ENCODE data around the gene CDKAL1.

CDKAL1 gene

DNA sequence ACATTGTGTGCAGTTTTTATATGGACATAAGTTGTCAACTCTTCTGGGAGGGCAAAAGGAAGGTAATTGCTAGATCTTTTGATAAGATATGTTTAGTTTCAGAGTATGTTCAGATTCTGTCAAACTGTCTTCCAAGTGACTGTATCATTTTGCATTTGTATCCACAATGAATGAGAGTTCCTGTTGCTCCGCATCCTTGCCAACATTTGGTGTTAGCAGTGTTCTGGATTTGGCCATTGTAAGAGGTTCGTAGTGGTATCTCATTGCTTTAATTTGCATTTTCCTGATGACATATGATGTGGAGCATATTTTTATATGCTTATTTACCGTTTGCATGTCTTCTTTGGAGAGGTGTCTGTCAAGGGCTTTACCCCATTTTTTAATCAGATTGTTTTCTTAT, 150.2 kb downstream of the CDKAL1 start:
- DNase-seq = no peak

DNA sequence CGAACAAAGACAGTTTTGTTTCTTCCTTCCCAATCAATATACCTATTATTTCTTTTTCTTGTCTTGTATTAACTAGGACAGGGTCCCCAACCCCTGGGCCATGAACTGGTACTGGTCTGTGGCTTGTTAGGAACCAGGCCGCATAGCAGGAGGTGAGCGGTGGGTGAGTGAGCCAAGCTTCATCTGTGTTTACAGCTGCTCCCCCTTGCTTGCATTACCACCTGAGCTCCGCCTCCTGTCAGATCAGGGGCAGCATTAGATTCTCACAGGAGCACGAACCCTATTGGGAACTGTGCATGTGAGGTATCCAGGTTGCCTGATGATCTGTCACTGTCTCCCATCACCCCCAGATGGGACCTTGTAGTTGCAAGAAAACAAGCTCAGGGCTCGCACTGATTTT, 151.9 kb downstream of the CDKAL1 start:
- DNase-seq = no peak

DNA sequence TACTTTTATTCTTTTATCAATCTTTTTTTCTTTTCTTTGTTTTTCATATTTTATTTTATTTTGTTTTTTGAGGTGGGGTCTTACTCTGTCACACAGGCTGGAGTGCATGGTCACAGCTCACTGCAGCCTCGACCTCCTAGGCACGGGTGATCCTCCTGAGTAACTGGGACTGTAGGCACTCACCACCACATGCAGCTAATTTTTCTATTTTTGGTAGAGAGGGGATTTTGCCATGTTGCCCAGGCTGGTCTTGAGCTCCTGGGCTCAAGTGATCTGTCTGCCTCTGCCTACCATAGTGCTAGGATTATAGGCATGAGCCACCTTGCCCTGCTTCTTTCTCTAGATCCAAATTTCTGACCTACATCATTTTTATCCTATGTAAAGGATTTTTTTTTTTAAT, 153.2 kb downstream of the CDKAL1 start:
- no peak for DNase-seq

DNA sequence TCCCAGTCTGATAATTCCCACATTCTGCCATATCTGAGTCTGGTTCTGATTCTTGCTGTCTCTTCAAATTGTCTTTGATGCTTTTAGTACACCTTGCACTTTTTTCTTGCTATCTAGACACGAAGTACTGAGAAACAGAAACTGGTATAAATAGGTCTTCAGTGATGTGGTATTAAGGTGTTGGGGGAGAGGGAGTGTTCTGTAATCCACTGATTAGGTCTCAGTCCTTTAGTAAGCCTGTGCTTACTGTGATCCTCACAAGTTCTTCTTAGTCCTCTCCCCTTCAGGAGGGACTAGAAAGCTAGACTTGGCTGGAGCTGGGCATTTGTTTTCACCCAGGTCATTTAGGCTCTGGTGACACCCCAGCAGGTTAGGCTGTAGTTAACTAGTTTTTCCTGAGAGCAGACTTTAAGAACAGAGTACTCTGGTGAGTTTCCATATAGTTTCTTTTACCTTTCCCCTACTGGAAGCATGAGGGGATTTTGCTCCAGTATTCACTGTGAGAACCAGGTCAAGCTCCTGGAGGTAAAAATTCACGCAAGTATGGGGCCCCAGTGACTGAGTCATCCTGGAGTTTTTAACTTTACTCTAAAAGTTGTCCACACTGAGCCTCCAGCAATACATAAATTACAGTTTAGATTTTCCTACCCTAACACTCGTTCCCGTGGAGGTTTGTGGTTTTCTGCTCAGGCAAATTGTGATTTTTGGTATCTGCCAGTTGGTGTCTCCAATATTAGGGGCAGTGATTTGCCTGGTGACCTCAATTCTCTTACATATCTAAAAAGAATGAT, 154.6 kb downstream of the CDKAL1 start:
- no peak for DNase-seq

DNA sequence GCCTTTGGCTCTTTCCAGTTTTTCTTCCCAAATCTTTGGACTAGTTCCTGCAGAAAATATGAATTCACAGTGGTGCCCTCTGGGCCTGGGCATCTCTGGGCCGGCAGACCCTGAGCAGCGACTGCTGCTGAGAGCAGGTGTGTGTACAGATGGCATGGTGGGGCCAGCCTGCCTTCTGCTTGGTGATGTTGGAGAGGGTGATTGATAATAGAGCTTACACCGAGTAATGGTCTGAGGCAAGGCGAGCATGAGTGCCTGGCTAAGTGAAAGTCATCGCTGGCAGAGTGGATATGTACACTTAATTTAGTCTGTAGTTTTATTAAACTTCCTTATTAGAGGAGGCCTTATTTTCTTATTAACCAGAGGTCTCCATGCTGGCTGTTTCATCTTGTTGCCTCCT, 156.9 kb downstream of the CDKAL1 start:
- DNase-seq = no peak

DNA sequence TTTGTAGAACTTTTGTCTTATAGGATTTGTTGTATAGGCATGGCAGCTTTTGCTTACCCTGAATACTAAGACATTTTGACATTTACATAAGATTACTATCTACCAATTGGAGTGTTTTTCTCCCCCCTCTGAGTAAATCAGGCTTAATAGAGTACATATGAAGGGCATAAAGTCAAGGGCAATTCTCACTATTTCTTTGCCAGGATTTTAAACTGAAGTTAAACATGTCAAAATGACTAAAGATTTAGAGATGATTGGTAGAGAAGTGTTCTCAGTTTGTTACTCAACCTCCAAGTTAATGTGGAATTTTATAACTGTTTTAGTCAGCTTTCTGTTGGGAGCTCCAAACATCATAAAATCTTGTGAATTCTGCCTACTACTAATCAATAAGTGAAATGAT, 157.8 kb downstream of the CDKAL1 start:
- DNase-seq = no peak

DNA sequence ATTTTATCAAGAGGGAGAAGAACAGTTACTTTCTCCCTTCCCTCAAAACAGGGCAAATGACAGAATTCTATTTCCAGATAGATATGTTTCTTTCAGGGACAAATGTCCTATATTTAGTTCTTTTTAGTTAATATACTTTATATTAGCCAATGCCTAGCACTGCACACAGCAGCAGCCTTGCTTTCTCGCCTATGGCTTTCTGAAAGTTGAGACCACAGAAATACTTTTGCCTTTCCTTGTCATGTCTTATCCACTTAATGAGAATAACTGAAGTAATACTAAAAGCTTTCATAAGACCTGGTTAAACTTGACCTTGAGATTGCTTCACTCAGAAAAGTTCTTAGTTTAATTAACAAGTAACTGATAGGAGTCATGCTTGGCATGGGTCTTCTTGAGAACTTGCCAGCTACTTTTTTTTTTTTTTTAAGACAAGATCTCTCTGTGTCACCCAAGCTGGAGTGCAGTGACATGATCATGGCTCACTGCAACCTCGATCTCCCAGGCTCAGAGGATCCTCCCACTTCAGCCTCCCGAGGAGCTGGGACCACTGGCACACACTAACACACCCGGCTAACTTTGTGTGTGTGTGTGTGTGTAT, 159.3 kb downstream of the CDKAL1 start:
- DNase-seq = no peak

DNA sequence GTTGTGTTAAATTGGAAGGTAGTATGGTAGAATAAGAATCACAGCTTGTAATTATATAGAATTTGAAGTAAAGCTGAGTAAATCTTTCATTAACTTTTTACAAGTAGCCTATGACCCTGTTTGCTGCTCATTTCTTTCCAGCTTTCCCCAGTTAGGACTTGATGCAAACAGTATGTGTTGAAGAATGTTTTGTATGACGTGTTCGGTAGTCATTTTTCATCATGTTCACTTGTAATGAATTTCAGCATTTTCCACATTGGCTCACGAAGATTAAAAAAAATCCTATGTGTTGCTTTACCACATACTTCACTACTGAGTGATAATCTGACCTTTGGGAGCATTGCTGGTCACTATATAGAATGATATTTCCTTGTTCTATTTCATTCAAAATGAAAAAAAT, 162.4 kb downstream of the CDKAL1 start:
- DNase-seq = no peak

DNA sequence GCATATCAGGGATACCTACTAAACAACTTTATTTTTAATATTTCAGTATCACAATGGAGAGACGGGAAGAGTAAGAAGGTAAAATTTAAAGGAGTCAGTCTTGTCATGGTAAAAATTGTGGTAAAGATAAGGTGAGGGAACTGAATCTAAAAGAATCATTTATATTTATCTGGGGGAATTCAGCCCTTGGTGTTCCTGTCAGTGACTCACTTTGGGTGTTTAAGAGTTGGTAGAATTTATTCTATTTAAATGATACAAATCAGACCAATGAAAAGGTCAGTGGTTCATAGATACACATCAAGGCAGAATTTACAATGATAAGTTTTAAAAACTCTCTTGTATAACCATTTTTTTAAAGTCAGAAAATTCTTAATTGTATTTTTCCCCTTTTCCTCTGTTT, 164.4 kb downstream of the CDKAL1 start:
- DNase-seq = no peak

DNA sequence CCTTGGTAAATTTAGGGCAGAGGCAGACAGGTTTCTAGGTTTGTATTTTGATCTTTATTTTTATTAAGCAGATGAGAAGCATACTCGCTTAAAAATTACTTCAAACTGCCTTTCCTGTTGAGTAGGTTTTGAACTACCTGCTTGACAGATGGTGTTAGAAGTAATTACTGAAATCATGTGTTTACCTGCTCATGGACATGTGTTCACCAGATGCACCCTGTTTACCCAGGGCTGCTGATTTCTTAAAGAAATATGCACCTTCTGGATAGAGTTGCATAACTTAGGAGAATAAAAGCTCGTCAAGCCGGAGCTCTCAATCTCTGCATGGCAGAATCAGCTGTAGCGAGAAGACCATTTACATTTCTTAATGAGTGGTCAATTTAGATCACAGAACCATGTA, 165.1 kb downstream of the CDKAL1 start:
- no peak for DNase-seq

DNA sequence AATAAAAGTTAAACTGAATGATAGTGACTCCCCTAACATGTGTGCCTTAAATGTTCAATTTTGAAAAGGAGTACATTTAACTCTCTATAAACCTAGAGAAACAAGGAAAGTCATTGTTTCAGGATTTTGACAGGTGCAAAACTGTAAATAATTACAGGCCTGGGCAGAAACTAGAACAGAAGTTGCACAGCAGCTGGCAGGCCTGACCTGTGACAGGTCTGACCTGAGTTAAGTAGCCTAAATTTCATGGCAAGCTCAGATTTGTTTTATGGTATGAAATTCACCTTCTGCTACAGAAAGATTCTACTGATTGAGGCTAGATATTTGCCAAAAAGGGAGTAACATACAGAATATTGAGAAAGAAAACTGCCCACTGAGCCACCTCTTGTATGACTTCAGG, 166.1 kb downstream of the CDKAL1 start:
- DNase-seq = no peak

DNA sequence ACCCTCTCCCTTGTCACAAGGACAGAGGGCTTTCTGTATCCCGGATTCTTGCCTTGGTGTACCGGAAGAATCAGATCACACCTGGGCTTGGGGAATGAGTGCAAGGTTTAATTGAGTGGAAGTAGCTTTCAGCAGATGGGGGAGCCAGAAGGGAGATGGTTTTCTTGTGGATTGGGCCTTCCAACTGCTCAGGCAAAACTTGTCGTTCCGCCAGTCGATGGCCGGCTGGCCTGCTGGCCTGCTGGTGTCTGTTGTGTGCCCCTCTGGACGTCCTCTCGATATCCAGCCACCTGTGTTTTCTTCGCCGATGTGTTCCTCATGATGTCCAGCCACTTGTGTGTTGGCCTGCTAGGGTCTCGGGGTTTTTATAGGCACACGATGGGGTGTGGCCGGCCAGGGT, 168.1 kb downstream of the CDKAL1 start:
- DNase-seq = no peak

DNA sequence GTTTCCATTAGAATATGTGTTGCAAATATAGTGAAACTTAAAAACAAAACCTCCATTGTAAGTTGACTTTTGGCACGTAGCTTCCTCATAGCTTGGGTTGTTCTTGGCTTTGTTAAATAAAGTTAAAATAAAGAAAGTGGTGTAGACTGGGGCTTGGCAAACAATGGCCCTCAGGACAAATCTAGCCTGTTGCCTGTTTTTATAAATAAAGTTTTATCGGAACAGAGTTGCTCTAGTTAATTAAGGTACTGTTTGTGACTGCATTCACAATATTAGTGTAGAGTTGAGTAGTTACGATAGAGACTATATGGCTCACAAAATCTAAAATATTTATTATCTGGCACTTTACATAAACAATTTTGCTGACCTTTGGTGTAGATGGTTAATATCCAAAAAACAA, 168.8 kb downstream of the CDKAL1 start:
- no peak for DNase-seq

DNA sequence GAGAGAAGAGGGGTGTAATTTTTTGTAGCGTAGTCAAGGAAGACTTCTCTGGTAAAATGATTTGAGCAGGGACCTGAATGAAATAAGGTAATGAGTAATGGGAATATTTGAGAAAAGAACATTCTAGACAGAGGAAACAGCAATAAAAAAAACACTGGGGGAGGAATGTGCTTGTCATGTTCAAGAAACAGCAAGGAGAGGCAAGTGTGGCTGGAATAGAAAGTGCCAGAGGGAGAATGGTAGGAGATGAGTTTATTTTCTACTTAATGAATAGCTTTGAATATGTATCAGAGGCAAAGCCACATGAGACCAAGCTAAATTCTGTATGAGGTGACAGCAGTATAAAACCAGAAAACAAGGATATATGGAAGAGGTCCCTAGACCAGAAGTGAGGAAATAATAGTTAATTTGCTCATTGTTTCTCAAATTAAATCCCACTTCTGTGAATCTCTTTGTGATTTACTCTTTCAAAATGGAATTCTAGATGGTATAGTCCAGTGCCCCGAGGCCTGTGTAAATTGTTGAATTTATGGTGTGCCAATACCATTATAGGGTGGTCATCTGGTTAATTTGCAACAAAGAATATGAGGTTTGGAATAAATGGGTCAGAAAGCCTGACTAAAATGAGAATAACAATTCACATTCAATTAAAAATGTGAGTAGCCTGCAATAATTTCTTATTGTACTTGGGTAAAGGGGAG, 170.2 kb downstream of the CDKAL1 start:
- DNase-seq = no peak

DNA sequence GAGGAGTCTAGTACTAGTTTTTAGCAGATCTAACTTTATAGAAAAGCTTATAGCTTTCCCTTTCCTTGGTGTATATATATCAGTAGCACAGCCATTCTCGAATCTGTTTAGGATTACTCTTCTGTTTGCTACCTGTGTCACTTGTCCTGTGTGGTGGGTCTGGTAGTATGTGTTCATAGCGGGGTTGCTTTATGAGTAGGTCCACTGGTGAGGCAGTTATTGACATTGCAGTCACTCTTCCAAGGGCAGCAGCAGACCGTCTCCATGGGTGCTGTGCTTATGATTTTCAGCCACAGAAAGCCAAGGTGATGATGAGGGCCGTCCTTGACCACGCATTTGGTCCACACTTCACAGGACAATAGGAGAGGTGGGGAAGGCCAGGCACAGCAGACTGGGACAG, 171.5 kb downstream of the CDKAL1 start:
- DNase-seq = no peak

DNA sequence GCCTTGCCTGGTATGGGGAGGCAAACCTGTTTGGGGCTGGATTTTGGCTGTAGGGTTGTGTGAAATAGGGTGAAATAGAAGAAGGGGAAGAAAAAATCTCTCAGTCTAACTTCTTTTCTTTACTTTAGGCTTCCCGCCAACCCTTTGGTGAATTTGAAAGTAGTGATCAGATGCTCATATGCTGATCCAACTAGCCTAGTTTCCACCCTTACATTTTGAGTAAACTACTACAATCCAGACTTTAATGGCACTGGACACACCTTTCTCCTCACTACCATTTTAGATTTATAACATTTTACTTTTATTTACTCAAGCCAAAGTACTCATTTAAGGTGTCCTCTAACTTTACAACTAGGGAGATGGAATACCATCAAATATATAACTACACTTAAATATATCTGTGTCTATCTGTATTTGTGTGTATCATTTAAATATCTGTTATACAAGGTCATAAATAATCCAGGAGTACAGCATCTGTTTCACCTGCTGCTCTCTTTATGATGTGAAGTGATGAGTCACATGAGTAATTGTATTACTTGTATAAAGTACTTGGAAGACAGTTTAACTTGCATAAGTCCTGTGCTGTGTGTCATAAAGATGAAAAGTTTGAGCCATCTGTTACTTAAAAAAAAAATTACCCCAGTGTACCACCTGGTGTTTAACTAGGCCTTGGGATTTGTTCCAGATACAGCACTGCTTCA, 172.1 kb downstream of the CDKAL1 start:
- no peak for DNase-seq

DNA sequence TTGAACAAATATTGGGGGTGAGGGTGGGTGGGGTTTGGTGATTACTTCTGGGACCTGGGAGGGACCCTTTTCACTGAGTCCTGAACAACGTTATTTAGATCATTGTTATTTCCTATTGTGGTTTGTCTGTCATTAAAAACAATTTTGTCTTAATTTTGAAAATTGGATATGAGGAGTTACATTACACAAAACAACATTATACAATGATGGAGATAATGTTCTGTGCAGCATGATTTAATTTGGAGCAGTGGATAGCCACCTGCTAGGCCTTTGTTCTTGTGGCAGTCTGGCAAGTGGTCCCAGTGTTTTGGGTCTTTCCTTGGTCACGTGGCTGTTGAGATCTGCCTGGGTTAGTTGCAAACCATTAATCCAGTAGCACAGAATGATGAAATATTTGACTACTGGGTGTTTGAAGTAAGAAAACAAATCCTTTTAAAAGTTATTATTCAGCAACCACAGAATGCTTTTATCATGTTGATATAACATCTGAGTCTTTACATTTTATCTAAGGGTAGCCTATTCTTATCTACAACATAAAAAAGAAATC, 172.8 kb downstream of the CDKAL1 start:
- no peak for DNase-seq

DNA sequence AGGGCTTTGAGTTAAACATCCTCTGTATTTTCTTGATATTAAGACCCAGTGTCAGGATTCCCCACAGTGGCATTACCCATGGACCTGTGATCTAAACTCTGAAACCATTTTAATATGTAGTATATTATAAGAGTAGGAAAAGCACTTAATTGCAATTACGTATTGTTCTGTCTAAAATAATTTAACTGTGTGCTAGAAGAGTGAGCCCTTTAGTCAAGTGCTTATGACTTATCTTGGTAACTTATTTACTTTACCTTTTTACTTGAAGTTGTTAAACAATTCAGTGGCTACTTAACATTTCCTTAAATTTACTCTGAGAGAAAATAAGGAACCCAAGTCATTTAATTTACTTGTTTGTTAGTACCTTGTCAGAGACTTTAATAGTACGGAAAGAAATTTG, 173.6 kb downstream of the CDKAL1 start:
- DNase-seq = no peak

DNA sequence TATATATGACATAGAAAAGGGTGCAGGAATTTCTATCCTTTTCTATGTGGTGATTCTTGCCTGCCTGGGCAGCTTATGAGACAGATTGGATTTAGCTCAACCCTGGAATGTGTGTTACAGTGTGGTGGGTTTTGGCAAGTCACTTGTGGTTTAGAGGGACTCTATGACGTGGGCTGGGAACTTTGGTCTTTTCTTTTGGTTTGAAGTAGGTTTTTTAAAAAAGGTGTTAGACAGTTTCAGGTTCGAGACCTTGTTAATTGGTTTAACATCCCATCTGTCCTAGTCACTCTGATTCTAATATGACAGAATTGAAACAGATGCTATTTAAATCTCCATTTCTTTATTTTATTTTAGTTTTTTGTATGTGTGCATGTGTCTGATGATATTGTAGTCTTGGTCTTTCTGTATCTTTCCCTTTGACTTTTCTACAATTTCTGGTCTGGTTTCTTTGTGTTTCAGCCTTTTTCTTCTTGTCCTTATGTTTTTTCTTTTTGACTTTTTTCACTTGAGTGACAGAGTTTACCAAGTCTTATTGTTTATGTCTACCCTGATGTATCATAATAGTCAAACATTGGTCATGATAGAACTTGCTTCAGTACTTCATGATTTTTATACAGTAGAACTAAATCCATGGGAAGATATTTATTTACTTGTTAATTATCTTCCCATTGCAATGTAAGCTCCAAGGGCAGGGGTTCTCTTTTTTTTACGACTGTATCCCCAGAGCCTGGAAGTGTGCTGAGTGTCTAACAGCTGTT, 174.3 kb downstream of the CDKAL1 start:
- DNase-seq = peak; percentile 48

DNA sequence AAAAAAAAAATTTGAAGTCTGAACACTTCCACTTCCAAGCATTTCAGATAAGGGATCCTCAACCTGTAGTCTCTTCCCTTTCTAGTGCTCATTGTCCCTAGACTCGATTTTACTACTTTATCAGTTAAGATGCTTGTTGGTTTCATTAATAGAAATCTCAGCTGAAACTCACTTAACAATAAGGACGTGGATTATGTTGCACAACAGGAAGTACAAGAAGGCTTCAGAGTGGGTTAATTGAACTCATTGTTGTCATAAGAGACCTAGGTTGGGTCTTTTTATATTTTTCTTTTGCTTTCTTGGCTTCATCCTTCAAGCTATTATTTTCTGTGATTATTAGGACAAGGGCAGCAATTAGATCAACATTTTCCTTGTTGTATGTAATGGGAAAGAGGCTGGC, 175.2 kb downstream of the CDKAL1 start:
- DNase-seq = no peak

DNA sequence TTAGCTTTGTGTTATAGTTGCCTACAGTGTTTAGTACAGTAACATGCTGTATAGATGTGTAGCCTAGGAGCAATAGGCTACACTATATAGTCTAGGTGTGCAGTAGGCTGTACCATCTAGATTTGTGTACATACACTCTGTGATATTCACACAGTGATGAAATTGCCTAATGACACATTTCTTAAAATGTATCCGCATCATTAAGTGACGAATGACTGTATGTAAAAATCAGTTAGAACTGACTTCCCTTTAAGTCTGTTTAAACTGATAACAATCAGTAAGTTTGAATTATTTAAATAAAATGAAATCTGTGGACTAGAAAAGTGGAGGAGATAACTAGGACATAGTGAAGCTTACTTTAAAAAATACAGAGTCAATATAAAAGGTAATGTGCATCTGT, 176.1 kb downstream of the CDKAL1 start:
- DNase-seq = no peak

DNA sequence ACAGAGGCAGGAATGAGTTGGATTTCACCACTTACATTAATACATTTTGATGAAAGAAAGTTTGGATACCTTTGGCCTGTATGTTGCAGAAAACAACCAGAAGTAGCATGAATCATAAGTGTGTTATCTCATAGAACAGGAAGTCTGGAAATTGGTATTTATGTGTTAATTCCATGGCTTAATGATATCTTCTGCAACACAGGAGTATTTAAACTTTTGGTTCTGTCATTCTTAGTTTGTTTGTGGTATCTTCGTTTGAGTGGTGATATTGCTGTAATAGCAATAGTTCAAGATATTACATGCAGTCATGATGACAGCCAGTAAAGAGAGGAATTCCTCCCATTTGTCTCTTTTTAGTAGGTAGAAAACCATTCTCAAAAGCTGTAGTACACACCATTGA, 177.3 kb downstream of the CDKAL1 start:
- no peak for DNase-seq

DNA sequence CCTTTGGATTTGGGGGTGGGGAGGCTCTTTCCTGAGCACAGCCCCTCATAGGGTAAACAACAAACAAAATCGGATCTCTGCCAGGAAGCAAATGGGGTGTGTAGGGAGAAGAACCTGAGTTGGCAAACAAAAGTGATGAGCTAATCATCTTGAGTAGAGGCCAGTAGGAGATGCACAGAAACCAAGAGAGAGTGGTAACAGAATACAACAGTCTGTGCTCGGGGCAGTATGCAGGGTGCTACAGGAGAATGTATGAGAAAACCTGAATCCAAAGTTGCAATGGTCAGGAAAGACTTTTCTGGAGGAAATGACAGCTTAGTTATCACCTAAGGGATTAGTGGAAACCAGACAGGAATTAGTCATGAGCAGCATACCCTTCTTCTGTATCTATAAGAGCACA, 177.8 kb downstream of the CDKAL1 start:
- DNase-seq = no peak

All from stimulated activated CD4-positive, alpha-beta T cell treated with anti-CD3 and anti-CD28 coated beads, Interleukin-4, amount 100 ng/mL, for 24 hours (primary cell).